ENCODE measurements around the gene CRACDL.

Gene CRACDL

DNA sequence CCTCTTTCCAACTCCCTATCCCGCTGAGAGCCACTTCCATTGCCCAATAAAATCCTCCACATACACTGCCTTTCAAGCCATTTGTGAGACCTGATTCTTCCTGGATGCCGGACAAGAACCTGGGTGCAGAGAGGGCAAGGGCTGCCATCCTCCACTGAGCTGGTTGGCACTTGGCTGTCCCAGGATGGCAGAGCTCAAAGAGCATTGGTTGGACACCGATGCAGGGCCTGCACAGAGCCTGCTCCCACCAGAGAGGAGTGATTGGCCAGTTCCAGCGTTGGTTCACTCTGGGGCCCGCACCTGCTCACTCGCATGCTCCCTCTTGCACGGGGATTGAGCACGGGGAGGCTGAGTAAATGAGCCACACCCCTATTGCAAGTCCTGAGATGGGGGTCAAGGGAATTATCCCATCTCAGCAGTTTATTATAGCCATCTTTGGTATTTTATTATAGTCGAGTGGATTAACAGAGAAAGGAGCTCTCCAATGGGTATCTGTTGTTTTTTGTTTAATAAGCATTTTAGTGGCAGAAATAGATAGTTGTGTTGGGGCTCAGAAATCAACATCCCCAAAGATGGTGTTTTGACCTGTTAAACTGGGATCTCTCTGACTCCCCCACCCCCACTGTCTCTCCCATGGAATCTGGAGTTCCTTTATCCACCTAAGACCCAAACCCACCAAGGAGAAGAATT, 185.3 kb downstream of the CRACDL start:
- no peak for DNase-seq (ENCODE audit: low read depth)

DNA sequence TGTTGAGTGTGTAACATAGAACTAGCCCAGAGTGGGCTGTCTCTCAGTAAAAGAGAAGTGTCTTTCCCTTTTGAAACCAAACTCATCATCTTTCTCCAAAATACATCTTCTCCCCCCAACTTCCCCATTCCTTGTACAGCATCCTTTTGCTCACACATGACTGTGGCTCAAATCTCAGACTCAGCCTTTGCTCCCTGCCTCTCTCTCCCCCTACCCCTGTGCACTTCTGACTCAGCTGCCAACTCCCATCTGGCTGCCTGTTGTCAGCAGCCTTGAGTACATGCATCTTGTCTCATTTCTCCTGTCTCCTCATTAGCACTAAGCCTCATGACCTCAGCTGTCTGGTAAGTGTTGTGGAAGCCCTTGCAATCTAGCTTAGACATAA, 187.0 kb downstream of the CRACDL start:
- no peak for DNase-seq (ENCODE audit: low read depth)

DNA sequence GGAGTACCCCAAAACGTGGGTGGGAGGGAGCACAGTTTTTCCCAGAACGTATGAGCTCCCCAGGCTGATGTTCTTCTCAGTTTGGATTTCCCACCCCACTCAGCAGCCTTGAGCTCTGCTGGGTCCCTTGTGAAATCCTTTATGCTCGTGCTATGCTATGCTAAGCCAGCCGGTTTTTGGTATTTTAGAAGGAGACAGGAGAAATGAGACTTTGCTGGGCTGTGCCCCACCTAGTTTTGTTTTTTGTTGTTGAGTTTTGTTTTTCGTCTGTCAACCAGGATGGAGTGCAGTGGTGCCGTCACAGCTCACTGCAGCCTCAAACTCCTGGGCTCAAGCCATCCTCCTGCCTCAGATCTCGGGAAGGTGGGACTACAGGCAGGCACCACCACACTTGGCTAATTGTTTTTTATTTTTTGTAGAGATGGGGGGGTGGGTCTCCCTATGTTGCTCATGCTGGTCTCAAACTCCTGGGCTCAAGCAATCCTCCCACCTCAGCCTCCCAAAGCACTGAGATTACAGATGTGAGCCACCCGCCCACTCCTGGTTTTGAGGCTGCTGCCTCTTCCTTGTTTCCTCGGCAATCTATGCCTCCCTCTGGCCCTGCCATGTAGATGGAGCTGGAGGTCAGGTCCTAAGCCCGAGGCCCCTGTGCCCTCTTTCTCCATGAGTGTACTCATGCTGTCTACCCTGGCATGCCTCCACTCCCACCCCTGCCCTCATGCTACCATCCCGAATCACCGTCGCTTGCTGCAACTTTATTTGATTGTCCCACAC, 187.5 kb downstream of the CRACDL start:
- no peak for DNase-seq (ENCODE audit: low read depth)

GRCh38 chr2:98747888-98748287, 188.1 kb downstream of the CRACDL start:
- no peak for DNase-seq (ENCODE audit: low read depth)

DNA sequence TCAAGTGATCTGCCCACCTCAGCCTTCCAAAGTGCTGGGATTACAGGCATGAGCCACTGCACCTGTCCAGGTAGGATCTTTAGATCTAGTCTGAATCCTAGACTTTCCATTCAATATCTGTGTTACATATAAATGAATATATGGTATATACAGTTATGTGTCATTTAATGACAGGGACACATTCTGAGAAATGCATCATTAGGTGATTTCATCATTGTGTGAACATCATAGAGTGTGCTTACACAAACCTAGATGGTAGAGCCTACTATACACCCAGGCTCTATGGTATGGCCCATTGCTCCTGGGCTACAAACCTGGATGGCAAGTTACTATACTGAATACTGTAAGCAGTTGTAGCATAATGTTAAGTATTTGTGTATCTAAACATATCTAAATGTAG, 189.6 kb downstream of the CRACDL start:
- DNase-seq (ENCODE audit: low read depth) = no peak

DNA sequence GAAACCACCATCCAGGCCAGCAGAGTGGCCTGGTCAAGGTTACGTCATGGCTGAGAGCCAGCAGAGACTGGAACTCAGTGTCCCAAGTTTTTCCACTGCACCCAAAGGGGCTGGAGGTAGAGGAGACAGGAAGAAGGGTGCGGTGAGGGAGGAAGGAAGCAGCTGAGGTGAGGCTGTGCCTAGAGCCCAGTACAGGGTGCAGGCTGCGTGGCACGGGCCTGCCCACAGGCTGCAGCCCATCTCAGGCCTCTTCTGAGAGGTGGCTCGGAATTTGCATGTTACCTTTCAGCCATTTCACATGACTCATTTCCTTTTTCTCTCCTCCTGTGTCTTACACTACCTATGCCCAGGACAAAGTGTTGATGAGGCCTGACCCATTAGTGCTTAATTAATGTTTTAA, 191.4 kb downstream of the CRACDL start:
- no peak for DNase-seq (ENCODE audit: low read depth)

All from ELR (cell line).